GM12865 (cell line): ENCODE measurements around the gene TMEM87B.

ENCODE experiments used
- DNase-seq: peaks from one replicate; pipeline ENCODE4 v3.0.0; 2010; ENCODE audit warnings: low read depth
- H3K4me3 ChIP-seq: 2 replicates; pipeline ENCODE4 v1.5.1; 2011; ENCODE audit warnings: mild to moderate bottlenecking, low read depth, low read length, control low read depth
- CTCF ChIP-seq: IDR thresholded peaks from 2 replicates; pipeline ENCODE4 v1.5.1; 2011; ENCODE audit warnings: low read length, control low read depth, low read depth, inconsistent platforms; ENCODE audit not compliant: insufficient read depth; ENCODE audit errors: missing control alignments

Gene TMEM87B

GRCh38 chr2:112160283-112161250 is 105.5 kb downstream of the TMEM87B start:
- DNase-seq: no peak
- TF ChIP-seq CTCF: no peak
- no peak overlapping the region for H3K4me3 ChIP-seq

DNA sequence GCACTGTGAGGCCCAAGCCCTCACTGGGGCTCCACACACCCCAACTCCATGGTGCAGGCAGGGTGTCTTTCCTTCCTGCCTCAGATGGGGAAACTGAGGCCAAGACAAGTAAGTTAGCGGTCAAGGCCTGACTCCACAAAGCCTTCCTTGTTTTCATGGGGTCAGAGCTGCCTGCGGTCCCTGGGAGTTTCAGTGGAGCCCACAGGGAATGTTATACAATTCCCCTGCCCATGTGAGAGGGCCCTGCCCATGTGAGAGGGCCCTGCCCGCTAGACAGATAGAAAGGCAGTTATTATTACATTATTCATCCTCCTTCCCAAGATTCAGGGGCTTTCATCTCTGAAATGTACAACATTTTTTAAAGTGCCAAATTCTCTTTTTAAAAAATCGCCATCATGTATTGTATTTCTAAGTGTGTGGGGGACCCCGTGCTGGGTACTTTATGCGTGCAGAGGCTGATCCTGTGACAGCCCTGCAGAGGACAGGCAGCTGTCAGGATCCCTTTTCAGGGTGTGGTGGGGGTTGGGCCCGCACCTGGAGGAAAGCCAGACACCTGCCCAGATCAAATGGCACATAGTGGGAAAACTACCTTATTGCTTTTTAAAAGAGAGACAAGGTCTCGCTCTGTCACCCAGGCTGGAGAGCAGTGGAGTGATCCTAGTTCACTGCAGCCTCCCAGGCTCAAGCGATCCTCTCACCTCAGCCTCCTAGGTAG is 106.5 kb downstream of the TMEM87B start:
- H3K4me3 ChIP-seq: no peak overlapping the region
- DNase-seq: no peak
- no peak for TF ChIP-seq CTCF

- H3K4me3 ChIP-seq: no peak overlapping the region
- no peak for DNase-seq
- TF ChIP-seq CTCF: no peak
Measured at GRCh38 chr2:112162341-112162740, 107.3 kb downstream of the TMEM87B start.

- no peak for DNase-seq
Measured at GRCh38 chr2:112162956-112163355, 107.9 kb downstream of the TMEM87B start.

GRCh38 chr2:112163541-112163981 is 108.5 kb downstream of the TMEM87B start:
- TF ChIP-seq CTCF: no peak
- DNase-seq: no peak
- H3K4me3 ChIP-seq: no peak overlapping the region

More at GRCh38 chr2:112162956-112163355, 107.9 kb downstream of the TMEM87B start:
- no peak for TF ChIP-seq CTCF
- no peak overlapping the region for H3K4me3 ChIP-seq

- DNase-seq: no peak
- H3K4me3 ChIP-seq: no peak overlapping the region
- TF ChIP-seq CTCF: no peak
Measured at GRCh38 chr2:112164876-112165275, 109.8 kb downstream of the TMEM87B start.
